SU-DHL-6 (cell line): ENCODE data around the gene NT5C2.

ENCODE experiments used
- CTCF ChIP-seq: fragments of 200-600 bp; sonication (generic); IDR thresholded peaks from one replicate; pipeline ENCODE4 v1.5.1; 2017; ENCODE audit warnings: antibody characterized with exemption, mild to moderate bottlenecking, low read length, moderate library complexity; ENCODE audit not compliant: insufficient read depth, poor library complexity, severe bottlenecking
- EZH2phosphoT487 ChIP-seq: fragments of 200-600 bp; sonication (generic), shearing (Covaris generic); conservative IDR thresholded peaks from 2 replicates; pipeline ENCODE4 v1.6.1; 2018; ENCODE audit warnings: mild to moderate bottlenecking, antibody characterized with exemption, low read length, moderate library complexity, mixed read lengths

- TF ChIP-seq CTCF (no peak), EZH2phosphoT487 (no peak)
These were observed 4.8 kb upstream of the NT5C2 start for GRCh38 chr10:103197903-103198302.
